Cerebellar cortex (tissue), 1 donor: ENCODE data around the gene ANKMY1.
"Not testable (repeated sequence)": the region's sequence is repeated elsewhere in the genome, so short reads cannot be mapped to it uniquely, and the experiment has no call there.

Experiments
- DNase-seq: peaks from one replicate; pipeline ENCODE4 v3.0.0-alpha.2; 2015; ENCODE audit warnings: low spot score

The ANKMY1 gene

DNA sequence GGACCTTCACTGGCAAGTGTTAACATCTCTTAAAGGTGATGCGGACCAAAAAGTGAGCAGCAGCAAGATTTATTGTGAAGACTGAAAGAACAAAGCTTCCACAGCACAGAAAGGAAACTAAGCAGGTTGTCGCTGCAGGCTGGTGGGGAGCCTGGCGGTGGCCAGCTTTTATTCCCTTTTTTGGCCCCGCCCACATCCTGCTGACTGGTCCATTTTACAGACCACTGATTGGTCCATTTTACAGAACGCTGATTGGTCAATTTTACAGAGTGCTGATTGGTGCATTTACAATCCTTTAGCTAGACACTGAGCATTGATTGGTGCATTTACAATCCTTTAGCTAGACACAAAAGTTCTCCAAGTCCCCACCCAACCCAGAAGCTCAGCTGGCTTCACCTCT, 35.9 kb downstream of the ANKMY1 start:
- DNase-seq, result not testable (repeated sequence)

DNA sequence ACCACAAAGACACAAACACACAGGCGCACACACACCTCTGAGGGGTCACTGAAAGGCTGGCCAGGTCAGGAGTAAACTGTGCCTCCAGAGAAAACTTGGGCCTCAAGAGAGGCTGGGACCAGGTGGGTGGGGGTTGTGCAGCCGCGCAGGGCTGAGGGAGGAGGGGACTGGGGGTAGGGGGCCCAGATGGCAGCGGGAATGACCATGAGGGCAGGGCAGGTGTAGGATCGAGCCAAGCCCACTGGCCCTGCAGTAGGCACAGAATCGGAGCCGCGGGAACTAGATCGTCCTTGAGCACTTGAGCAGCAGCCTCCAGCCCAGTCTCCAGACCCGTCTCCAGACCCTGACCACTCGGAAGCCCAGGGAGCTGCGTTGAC, 36.8 kb downstream of the ANKMY1 start:
- no peak for DNase-seq

- DNase-seq, result no peak
Observed at GRCh38 chr2:240520130-240520973, 37.4 kb downstream of the ANKMY1 start.

- DNase-seq, result no peak
Observed at GRCh38 chr2:240519396-240520129, 38.2 kb downstream of the ANKMY1 start.

- no peak for DNase-seq
Observed at GRCh38 chr2:240518981-240519380, 38.8 kb downstream of the ANKMY1 start.

DNA sequence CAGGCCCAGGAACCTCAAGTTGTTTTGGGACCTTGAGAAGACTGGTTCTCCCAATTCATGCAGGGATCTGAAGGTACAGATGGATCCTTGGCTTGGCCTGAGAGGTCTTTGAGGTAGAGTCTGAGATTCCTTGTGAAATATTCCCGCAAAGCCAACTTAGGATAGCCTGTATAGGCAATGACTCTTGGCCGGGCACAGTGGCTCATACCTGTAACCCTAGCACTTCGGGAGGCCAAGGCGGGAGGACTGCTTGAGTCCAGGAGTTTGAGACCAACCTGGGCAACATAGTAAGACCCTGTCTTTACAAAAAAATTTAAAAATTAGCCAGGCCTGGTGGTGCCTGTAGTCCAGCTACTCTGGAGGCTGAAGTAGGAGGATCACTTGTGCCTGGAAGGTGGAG, 40.4 kb downstream of the ANKMY1 start:
- no peak for DNase-seq

GRCh38 chr2:240514631-240515030, 43.2 kb downstream of the ANKMY1 start:
- no peak for DNase-seq

DNA sequence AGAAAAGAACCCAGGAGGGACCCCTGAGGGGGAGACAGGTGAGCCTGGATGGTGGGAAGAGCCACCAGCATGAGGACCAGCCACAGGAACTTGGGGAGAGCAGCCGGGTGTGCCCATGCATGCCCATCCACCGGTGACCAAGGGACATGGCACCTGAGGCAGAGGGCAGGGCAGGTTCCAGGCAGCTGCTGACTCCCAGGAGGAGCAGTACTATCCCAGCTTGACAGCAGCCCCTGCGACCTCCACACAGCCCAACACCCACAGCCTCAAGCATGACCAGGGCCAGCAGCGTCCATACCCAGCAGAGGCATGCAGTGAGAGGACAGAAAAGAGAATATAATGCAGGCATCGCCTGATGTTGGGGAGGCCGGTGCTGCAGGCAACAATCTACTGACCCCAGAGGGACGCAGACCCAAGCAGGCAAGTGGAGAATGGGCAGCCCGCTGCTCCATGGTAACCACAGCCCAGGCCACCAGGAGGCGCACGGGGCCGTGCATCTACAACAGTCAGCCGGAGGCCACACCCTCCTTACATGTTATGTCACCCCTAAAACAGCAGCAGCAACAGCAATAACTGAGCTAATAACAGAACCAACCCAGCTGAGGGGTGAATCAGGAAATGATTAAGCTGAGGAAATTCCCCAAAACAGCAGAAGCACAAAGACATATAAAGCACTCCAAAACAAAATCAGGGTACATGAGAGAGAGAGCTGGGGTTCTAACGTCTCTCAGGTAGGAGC, 44.1 kb downstream of the ANKMY1 start:
- peak; percentile 44 for DNase-seq

- no peak for DNase-seq
Observed at GRCh38 chr2:240512666-240513535, 44.9 kb downstream of the ANKMY1 start.

DNA sequence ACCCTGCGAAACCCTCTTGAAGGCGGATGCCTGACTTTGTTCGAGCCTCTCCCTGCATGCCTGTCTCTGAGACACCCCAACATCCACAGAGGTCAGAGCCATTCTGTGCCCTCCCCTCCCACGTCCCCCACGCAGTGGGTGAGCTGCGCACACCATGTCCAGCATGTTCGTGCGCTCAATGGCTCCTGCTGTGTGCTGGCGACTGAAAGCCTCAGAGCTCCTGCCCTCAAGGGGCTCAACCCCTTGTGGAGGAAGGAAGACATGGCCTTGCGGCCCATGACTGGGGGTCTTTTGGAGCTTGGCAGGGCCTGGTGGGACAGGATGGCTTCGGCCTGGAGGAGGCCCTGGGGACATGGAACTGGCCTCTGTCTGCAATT, 45.7 kb downstream of the ANKMY1 start:
- DNase-seq, result no peak

DNA sequence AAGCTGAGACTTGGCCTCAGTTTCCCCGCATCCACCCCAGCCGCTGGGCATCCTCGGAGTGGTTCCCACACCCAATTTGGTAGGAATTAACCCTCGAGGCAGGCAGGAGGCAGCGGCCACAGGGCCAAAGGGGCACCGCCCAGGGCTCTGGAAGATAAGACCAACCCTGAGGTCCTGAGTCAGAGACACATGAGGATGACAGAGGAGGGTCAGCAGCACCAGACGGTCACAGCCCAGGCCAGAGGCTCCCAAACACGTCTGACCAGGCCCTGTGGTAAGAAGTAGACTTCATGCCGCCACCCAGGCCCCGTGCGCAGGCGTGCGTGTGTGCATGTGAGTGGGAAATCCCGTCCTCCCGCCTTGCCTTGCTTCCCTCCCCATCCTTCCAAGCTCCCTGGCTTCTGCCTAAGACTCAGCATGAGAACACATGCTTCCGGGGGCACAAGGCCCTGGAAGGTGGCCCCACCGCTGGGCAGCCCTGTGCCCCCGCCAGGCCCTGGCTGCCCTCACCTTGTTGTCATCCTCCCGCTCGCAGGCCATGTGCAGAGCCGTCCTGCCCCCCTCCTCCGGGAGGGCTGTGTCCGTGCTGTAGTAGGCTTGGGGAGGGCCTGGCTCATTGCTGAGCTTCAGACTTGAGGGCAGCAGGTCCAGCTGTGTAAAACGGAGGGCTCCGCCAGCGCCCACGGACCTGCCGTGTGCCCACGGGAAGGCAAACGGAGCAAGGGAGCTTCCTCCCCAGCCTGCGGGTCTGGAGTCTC, 46.3 kb downstream of the ANKMY1 start:
- DNase-seq, result no peak

- DNase-seq, result no peak
Observed at GRCh38 chr2:240510513-240511210, 47.1 kb downstream of the ANKMY1 start.

DNA sequence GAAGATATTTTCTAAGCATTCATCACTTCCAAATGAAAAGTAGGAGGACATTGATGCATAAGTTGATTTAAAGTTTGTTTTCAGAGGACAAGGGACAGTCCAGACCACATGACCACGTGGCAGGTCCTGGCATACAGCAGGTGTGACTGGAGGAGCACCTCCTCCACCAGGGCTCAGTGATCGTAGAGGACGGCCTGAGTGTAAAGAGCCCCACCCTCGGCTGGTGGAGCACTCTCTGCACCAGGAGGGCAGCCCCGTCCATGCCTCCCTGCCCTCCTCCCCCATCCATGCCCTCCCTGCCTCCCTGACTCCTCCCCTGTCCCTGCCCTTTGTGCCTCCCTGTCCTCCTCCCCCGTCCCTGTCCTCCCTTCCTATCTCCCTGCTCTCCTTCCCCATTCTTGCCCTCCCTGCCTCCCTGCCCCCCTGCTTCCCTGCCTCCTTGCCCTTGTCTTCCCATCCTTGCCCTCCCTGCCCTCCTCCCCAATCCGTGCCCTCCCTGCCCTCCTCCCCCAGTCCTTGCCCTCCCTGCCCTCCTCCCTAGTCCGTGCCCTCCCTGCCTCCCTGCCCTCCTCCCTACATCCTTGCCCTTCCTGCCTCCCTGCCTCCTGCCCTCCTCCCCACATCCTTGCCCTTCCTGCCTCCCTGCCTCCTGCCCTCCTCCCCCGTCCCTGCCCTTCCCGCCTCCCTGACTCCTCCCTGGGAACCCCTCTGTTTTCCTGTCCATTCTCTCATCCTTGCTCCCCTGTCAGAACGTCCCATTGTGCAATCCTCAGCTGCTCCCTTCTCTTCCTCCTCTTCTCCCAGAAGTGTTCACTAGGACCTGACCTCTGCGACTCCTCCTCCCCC, 47.9 kb downstream of the ANKMY1 start:
- DNase-seq, result no peak

- DNase-seq, result no peak
Observed at GRCh38 chr2:240508832-240509545, 48.8 kb downstream of the ANKMY1 start.

- no peak for DNase-seq
Observed at GRCh38 chr2:240507778-240508251, 50.0 kb downstream of the ANKMY1 start.

DNA sequence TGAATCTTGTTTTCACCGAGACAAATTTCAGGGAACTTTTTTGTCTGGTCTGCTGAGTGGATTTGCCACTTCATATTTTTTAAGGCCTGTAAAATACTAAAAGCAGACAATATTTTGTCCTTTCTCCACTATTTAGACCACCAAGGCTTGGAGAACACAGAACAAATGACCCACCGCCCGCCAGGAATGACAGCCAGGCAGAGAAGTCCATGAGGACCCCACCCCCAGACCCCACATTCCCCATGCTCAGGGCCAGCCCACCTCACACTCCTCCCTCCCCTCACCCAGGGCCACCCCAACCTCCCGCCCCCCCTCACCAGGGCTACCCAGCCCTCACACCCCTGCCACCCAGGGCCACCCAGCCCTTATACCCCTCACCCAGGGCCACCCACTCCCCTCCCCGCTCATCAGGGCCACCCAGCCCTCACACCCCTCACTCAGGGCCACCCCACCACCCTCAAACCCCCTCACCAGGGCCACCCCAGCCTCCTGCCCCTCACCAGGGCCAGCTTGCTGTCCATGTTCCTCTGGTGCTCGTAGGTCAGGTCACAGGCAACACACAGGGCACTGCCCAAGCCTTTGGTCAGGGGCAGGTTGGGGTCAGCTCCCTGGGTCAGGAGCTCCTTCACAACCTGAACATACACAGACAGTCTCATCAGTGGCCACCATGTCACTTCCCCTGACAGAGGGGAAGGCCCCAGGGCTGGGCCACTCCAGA, 50.6 kb downstream of the ANKMY1 start:
- no peak for DNase-seq

GRCh38 chr2:240506406-240507059, 51.3 kb downstream of the ANKMY1 start:
- DNase-seq, result no peak
